Lung microvascular endothelial cell (primary cell): ENCODE measurements around the gene RAB43. TPM values are rescaled to one million over a fixed set of nuclear protein-coding genes. Genes with fewer than 3 reads are reported as not detected.
"Not testable (repeated sequence)": the region's sequence is repeated elsewhere in the genome, so short reads cannot be mapped to it uniquely, and the experiment has no call there.

Experiments used
- DNase-seq, 2 donors: peaks; one replicate each; pipeline versions ENCODE4 v3.0.0 to v3.0.0-alpha.2; 2010; ENCODE audit warnings: low read depth in 2 of 2
- total RNA-seq: library from RNA; depleted of rRNA; stranded (reverse); fragments of >200 nt; gene quantifications from 2 replicates; pipeline ENCODE4 v1.2.1, GENCODE V29; 2014

Gene RAB43
- total RNA-seq, 1 donor from 2014 or later: 90.9 TPM

DNA sequence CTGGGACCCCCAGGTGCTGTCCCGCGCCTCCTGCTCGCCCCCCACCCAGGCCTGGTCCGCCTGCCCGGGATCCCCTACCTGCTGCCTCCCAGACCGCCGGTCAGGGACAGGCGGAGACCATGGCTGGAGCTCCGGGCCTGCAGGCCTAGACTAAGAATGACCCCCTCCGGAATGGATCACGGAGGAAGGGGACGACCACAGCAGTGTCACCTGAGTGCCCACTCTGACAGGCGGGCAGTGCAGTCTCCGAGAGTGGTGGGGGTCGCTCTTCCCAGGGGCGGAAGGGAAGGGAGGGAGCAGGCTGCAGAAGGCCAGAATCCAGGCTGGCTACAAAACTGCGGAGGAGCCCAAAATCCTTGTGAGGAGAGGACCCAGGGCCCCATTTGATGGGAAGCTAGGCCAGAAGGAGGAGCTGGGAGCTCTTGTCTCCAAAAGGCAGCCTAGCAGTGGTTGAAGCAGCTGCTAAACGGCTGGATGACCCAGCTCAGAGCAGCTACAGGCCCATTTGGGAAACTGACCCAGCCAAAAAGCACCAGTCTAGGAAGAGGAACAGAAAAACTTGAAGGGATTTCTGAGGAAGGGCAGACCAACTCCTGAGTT lies 908 bp upstream of the RAB43 start:
- no peak for DNase-seq

DNA sequence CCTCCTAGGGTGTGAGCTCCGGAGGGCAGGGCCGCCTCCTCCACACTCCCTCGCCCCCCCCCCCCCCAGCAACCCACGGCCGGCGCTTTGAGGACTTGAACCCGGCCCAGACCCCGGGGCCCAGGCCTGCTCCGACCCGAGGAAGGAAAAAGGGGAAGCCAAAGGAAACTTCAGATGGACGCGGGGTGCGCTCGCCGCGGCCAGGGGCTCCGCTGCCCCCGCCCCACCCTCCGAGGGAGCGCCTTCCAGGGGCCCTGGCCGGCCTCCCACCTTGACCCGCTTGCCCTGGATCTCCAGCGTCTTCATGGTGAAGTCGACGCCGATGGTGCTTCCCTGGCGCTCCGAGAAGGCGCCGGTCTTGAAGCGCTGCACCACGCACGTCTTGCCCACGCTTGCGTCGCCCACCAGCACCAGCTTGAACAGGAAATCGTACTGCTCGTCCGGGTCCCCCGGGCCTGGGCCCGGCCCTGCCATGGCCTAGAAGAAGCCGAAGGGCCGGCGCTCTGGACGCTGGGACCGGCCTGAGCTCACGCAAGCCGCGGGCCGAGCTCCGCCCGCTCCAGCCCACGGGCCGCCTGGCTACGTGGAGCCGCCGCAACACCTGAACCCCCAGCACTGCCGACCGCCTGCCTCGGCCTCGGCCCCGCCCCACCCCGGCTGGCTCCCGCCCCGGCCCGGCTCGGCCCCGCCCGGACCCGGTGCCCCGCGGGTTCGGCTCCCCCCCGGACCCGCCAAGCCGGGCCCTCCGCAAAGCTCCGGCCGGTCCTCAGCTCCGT lies 400 bp downstream of the RAB43 start:
- DNase-seq: peak in 1 of 2 donors; percentile 47

DNA sequence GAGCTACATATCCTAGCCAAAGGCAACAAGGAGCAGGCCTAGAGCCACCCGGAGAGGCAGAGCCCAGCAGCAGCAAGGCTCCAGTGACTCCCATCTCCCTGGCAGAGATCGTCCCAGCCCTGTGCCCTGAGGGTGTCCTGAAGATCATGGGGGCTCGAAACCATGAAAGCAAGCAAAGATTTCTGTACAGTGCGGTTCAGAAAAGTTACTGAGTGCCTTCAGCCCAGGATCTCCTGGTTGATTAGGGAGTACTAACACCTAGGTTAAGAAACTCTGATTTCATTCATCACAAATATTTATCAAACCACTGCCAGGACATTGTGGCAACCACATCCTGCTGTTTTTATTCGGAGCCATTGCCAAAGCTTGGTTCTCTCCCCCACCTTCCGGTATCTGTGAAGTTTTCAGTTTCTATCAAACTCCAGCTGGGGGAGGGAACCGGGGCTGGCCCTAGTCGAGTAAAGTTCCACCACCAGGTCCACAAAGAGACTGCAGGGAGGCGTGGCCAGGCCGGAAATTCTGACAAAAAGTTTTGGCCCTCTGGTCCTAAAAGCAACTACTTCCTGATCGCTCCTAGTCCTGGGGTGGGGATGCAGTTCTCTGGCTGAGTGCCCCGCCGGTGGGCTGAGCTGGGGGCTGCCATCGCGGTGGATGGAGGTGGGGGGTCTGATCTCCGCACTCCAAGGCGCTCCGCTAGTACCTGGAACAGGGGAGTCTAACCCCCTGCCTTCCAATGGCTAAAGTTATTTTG lies 1.2 kb downstream of the RAB43 start:
- peak; percentile 90 to 97 for DNase-seq

DNA sequence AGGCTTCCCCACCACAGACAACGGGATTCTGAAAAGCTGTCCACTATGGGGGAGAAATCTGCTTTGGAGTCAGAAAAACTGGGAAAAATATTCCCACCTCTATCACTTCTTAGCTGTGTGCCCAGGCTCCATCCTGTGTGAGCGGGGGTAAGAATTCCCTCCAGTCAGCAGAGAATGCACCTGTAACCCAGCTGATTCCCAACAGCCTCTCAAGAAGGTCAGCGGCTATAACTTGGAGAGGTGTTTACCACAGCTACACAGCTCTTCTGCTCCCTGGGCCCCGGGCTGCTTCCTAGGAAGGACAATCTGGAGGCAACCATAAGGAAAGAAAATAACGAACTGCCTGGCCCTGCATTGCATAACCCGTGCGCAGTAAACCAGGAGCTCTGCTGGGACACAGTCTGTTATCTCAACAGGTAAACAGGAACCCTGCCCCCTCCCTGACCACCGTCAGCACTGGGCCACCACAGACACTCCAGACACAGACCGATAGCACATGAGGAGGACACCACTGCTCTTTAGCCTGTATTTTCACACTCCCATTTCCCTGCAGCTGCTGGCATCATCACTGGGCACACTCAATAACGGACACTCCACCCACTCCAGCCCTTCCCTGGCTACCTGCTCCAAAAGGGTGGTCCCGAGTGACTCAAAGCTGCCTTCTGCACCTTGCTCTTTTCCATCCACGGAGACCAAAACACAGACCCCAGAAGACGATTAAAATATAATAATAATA lies 2.1 kb downstream of the RAB43 start:
- DNase-seq: peak in 1 of 2 donors; percentile 68

DNA sequence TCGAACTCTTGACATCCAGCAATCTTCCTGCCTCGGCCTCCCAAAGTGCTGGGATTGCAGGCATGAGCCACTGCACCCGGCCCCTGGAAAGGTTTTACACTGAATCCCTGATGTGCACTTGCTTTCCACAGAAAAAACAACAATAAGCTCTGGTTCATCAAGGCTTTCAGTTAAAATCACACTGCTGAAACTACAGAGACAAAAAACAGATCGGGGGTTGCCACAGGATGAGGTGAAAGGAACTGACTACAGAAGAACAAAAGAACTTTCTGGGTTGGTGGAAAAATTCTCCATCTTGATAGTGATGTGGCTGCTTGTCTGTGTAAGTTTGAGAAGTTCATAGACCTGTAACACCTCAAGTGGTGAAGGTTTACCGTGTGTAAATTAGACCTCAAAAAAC lies 2.9 kb downstream of the RAB43 start:
- peak; percentile 25 to 59 for DNase-seq

DNA sequence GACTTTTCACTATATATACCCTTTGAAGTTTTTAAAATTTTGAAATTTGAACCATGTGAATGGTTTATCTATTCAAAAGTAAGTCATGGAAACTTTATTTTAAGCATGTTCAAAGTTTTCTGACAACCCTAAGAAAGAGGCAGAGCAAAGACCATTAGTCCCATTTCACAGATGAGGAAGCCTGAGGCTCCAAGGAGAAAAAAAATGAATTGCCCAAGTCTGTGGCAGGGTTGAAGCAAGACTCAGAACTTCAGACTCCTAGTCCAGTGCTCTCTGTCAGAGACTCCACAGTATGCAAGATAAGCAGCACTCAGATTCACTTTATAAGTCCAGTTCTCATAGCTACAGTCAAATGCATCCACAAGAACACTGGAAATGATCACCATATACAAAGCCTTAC lies 4.5 kb downstream of the RAB43 start:
- DNase-seq: no peak

DNA sequence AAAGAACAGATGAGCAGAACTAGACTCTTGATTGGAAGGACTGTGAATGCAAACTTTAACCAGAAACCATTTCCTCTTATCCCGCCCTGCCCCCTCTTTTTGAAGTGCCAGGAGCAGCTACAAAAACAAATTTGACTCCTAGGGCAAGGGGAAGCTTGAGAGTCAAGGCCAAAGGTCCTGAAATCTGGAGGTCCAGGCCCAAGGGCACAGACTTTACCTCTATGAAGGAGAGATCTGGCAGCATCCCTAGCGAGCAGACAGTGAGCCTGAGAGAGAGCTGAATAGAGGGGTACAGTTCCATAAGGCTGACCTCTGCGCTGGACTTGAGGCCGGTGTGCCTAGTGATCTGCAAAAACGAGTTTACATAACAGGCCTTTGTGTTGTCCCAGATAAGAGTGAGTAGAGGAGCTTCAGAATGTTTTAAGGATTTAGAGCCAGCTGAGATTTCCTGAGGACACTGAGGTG lies 5.1 kb downstream of the RAB43 start:
- peak in 1 of 2 donors; percentile 17 for DNase-seq

DNA sequence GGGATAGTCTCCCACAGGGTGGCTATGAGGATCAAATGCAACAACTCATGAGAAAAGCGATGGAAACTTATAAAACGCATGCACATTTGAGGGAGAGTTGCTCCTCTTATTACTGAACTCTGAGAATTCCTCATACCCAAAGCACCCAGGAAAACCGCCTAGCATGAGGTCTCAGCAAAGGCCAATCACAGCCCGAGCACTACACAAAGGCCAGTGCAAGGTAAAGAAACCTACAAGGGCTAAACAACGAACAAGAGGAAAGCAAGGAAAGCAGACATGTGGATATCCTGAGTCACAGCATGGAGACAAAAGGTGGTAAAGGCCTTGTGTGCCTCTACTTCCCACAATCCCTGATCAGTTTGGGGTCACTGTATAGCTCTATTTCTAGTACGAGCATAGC lies 7.1 kb downstream of the RAB43 start:
- DNase-seq: no peak

DNA sequence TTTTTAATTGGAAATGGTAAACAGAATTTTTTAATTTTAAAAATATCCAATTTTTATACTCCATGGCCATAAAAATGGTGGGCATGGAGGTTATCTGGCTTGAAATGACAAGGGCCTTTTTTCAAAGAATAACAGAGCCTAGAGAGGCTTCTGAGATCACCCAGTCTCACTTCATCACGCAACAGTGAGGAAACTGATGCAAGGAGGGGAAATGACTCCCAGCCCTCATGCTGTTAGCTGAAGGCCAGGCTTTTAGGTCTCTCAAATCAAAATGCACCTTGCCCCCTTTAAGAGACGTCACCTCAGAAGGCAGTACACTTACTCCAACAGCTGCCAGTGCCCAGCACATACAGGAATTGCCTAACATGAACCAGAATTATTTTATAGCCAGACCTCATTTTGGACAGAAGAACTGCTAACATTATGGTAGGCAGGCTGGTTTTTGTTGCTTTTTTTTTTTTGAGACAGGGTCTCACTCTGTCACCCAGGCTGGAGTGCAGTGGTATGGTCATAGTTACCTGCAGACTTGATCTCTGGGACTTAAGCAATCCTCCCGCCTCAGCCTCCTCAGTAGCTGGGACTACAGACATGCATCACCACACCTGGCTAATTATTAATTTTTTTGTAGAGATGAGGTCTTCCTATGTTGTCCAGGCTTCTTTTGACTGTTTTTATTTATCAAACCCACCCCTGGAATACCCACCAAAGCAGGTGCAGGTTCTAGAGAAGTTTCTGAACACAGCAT lies 9.1 kb downstream of the RAB43 start:
- DNase-seq: peak in 1 of 2 donors; percentile 89

DNA sequence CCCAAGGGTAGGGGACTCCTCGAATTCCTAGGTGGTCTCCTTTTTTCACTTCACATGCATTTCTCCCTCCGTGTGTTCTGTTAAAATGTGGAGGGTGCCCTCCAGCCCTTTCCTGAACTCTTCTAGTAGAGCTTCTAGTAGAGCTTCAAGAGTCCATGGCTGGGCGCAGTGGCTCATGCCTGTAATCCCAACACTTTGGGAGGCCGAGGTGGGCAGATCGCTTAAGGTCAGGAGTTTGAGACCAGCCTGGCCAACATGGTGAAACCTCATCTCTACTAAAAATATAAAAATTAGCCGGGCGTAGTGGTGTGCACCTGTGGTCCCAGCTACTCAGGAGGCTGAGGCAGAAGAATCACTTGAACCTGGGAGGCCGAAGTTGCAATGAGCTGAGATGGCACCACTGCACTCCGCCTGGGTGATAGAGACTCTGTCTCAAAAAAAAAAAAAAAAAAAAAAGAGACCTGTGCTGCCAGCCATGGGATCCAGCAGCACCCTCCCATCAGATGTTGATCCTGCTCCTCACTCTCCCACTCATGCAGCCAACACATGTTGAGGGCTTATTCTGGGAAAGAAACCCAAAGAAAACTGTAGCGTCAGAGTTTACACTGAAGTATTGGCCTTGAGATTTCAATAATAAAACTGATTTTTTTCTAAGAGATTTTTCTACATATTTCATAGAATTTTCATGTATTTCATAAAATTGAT lies 10.4 kb downstream of the RAB43 start:
- not testable (repeated sequence) for DNase-seq

DNA sequence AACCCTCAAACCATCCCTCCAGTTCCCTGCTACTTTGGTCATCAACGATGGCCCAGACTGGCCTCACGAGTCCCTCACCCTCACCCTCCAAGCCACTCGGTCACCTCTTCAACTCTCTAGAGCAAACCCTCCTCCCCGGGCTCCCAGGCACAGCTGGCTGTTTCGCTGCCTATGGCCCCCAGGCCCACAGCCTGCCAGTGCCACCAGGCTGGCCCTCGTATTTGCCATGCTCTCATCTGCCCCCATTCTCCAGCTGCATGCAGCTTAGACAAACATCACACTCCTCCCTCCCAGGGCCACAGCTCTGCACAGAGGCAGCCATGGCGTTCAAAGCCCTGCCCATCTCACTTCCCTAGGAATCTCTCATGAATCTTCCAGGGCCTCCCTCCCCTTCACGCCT lies 13.8 kb downstream of the RAB43 start:
- no peak for DNase-seq

DNA sequence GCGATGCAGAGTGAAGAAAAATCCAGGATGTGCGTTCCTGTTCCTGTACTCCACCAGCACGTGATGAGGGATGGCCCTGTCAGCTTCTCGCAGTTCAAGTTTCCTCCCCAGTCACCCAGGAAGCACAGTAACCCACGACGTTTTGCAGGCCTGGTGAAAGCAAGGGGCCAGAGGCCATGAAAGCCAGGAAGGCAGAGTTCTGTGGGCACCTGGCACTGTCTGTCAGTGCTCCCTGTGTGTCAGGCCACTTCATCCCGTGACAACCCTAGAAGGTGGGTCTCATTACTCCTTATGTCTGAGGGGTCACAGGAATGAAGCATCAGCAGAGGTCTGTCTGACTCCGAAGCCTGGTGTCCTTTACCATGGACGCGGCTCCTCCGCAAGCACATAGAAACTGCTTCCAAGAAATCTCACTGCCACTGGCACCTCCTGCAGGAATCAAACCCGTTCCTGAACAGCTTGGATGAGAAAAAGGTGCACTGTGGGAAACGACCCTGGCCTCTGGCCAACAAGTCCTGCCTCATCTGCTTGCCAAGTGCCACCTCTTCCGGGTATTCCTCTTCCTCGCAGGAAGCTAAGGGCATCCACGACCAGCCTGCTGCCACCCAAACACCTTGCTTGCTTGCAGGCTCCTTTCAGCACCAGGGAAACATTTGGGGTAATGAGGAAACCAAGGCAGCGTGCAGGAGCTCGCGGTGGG lies 14.6 kb downstream of the RAB43 start:
- no peak for DNase-seq

DNA sequence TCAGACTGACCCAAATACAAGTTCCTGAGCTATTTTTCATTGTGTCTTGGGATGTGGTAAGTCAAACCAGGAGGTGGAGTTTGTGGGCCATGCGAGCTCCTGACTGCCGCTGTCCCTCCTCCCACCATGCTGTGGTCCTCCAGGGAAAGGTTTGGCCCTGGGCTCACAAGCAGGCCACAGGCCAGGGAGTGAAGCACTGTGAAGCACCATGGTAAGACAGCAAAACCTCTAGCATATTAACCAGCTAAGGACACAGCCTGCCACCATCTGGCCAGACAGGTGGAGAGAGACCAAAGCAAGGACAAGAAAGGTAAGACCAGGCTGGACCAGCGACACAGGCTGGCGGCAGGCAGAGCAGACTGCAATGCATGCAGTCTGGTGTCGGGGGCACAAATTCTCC lies 15.3 kb downstream of the RAB43 start:
- no peak for DNase-seq

DNA sequence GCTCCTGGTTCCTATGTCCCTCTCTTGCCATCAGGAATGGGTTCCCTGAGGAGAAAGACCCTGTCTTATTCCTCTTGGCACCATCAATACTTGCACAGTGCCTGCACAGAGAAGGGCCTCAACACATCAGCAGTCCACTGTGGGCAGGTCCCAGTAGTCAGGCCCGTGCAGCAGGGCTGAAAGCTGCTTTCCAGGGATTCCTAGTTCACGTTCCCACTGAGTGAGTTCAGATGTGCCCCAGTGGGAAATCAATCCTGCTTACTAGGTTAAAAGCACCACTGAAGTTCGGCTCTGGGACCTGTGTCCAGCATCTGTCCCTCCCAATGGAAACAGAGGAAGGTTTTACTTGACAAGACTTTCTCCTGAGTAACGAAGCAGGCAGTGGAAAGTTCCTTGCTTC lies 15.7 kb downstream of the RAB43 start:
- DNase-seq: no peak

DNA sequence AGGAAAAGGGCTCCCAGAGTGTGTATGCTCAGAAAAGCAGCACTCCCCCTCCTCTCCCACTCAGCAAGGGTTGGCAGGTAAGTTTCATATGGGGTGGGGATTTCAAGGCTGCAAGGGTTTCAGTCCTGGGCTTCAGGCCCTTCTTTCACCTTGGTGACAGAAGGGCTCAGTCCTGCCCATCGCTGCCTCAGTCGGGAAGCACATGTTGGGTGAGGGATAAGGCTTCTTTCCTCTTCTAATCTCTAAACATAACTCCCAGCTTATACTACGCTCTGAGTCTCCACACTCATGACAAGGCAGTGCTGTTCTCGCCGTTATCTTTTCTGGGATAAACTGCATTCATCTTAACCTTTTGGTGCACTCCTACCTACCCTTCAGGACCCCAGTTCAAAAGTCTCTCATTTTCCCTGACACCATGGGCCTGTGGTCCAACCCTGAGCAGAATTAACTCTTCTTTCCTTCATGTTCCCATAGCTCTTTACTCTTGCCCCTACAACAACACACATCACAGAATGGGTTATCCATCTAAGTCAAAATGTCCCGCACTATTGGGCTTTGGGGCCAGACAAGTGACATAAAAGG lies 17.0 kb downstream of the RAB43 start:
- no peak for DNase-seq

DNA sequence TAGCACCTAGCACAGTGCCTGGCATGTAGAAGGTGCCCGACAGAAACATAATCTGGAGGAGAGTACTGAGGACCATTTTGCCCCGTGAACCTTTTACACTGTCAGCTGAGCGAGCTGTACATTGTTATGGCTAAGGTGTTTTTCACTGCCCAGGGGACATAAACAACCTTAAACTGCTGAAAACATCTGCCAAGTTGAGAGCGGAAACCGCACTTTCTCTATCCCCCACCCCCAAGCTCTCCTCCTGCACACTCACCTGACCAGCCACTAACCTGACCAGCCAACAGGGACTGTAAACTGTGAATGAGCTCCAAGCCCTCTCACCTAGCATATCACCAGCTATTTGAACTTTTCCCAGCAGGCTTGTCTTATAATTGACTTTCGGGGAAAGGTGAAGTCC lies 17.6 kb downstream of the RAB43 start:
- DNase-seq: no peak

DNA sequence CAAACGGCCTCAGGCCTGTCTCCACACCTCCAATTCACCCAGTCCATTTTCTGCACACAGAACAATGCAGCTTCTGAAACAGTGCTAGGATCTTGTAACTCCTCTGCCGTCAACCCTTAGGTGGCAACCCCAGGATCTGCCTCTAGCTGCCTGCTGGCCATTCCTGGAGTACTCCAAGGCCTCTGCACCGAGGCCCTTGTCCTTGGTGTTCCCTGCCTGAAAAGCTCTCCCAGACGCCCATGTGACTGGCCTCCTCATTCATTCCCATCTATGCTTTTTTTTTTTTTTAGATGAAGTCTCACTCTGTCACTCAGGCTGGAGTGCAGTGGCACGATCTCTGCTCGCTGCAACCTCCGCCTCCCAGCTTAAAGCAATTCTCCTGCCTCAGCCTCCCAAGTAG lies 18.3 kb downstream of the RAB43 start:
- no peak for DNase-seq

DNA sequence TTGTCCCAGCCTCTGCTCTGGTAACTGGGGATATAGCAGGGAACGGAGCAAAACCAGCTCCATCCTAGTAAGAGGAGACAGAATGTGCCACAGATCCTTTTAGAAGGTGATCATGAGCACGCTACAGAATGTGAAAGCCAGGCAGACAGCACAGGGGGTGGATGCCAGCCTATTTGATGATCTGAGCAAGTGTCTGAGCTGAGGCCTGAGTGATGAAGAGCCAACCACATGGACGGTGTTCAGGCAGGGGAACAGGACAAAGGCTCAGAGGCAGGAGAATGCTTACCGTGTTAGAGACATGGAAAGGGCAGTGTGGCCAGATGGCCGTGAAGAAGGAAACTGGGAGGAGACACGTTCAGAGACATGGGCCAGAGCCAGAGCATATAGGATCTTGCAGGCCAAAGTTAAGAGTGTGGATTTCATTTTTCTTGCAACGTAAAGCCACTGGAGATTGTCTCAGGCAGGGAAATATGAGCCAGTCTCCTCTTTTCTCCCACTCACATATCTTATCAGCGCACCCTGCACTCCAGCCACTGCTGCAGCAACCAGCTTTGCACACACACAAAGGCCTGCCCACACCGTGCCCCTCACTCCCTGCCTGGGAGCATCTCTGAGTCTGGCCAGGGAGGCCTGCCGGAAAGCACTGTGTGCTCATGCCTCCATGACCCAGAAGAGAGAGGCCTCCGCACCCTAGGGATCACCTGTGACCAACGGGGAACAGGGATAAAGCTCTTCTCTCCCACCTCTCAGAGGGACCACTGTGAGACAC lies 20.1 kb downstream of the RAB43 start:
- DNase-seq: no peak

DNA sequence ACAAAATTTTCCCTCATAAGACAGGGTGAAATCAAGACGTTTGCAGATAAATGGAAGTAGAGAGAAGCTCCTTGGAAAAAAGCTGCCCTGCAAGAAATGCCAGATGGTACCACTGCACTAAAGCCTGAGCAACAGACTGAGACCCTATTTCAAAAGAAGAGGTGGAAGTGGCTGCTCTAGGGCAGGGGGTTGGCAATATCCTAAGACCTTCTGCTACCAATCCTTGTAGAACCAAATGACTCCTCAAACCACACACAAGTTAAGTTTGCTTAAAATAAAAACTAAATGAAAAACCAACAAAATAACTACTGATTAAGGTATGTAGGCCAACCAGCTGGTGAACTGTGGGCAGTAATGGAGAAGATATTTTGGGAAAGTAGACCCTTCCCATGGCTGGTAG lies 21.3 kb downstream of the RAB43 start:
- DNase-seq: no peak
